Body of pancreas (tissue), 4 donors: ENCODE data around the gene ZNF76.

ENCODE experiments used
- POLR2A ChIP-seq, 3 donors: fragments of 450-650 bp; IDR thresholded peaks; one replicate each; pipeline ENCODE4 v1.6.1; 2016; ENCODE audit warnings: antibody characterized with exemption in 3 of 3, mild to moderate bottlenecking in 2 of 3
- TF ChIP-seq, protein P1 (sequence below), 7 experiments: fragments of 450-650 bp in 4 of 7; fragments of 200-600 bp in 3 of 7; sonication (generic) in 3 of 7; IDR thresholded peaks; one replicate each; pipeline ENCODE4 v1.5.1; 2016 to 2019; ENCODE audit warnings: antibody characterized with exemption in 7 of 7

- TF ChIP-seq, protein P1, sequence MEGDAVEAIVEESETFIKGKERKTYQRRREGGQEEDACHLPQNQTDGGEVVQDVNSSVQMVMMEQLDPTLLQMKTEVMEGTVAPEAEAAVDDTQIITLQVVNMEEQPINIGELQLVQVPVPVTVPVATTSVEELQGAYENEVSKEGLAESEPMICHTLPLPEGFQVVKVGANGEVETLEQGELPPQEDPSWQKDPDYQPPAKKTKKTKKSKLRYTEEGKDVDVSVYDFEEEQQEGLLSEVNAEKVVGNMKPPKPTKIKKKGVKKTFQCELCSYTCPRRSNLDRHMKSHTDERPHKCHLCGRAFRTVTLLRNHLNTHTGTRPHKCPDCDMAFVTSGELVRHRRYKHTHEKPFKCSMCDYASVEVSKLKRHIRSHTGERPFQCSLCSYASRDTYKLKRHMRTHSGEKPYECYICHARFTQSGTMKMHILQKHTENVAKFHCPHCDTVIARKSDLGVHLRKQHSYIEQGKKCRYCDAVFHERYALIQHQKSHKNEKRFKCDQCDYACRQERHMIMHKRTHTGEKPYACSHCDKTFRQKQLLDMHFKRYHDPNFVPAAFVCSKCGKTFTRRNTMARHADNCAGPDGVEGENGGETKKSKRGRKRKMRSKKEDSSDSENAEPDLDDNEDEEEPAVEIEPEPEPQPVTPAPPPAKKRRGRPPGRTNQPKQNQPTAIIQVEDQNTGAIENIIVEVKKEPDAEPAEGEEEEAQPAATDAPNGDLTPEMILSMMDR (IDR thresholded peaks at IDR 0.05), result no peak
- no peak for TF ChIP-seq POLR2A (IDR thresholded peaks at IDR 0.05)
These were observed 29.0 kb upstream of the ZNF76 start for GRCh38 chr6:35230498-35230897.
